PC-9 (cell line): ENCODE measurements around the gene FBF1.

Source experiments
- CTCF ChIP-seq: fragments of 200-600 bp; sonication (generic); conservative IDR thresholded peaks from 2 replicates; pipeline ENCODE4 v1.6.1; 2017; ENCODE audit warnings: mixed run types, antibody characterized with exemption, mild to moderate bottlenecking, moderate library complexity
- EZH2 ChIP-seq: fragments of 200-600 bp; sonication (generic); IDR thresholded peaks from 2 replicates; pipeline ENCODE4 v1.8.0; 2017; ENCODE audit warnings: antibody characterized with exemption, low read depth

DNA sequence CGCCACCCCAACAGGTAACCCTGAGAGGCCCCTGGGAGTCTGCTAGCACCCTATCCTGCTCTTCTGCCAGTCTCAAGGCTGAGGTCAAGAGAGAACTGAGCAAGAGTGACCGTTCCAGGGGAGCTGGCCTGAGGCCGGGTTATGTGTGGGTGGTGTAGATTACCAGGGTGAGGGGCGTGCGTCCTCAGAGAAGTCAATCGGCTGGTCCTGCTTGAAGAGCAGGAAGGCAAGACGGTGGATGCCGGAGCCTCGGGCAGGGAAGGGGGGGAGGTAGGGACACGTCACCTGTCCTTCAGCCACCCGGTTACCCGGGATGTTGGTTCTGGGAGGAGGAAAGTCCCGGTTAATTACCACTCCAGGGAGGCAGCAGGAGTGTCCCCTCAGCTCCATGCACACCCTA lies 41.5 kb downstream of the FBF1 start:
- TF ChIP-seq CTCF = no peak
- no peak for TF ChIP-seq EZH2
